Keratinocyte (primary cell): ENCODE results near the gene ACD.

Experiments
- EZH2 ChIP-seq: IDR thresholded peaks from one replicate; pipeline ENCODE4 v1.6.1; 2012; ENCODE audit warnings: inconsistent platforms, mild to moderate bottlenecking, low read length, moderate library complexity
- TF ChIP-seq, protein P1 (sequence below), 3 experiments: IDR thresholded peaks in 1 of 3; conservative IDR thresholded peaks in 1 of 3; optimal IDR thresholded peaks in 1 of 3; 2 replicates in 2 of 3; 3 replicates in 1 of 3; pipeline versions ENCODE3 to v1.5.1; 2011; ENCODE audit warnings: low read length in 3 of 3, mild to moderate bottlenecking in 3 of 3, moderate library complexity in 2 of 3, control low read depth in 1 of 3, inconsistent platforms in 1 of 3; ENCODE audit not compliant: insufficient read depth in 2 of 3; ENCODE audit errors: extremely low read depth in 1 of 3

DNA sequence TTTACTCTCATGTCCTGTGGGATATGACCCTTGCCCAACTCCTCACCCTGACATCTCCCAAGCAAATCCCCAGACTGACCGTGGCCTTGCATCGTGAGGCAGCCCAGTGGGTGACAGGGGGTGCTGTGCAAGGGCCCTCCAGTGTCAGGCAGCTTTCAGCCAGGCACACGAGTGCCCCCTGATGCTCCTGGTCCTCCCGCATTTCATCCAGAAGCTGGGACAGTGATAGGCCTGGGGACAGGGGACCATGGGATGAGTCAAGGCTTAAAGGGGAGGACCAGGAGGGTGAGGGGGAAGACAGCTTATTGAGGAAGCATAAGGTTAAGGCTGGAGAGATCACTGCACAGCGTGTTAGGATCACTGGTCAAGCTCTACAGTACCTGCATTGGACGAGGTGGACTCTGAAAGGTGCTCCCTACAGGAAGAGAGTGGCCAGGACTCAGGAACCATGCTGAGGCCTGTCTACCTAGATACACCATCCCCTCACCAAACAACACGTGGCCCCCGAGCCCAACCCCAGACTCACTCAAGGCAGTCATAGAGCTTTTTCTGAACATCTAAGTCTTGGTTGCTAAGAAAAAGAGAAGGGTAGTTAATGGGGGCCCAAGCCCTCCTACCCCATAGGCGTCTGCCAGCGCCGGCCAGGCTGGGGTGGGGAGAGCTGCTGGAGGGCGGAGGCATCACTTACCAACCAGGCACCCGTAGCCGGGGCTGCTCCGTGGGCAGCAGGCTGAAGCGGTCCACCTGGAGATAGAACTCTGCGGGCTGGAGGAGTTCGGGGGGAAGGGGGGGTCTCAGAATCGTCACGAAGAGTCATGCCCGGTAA is 998 bp downstream of the ACD start:
- TF ChIP-seq, protein P1, sequence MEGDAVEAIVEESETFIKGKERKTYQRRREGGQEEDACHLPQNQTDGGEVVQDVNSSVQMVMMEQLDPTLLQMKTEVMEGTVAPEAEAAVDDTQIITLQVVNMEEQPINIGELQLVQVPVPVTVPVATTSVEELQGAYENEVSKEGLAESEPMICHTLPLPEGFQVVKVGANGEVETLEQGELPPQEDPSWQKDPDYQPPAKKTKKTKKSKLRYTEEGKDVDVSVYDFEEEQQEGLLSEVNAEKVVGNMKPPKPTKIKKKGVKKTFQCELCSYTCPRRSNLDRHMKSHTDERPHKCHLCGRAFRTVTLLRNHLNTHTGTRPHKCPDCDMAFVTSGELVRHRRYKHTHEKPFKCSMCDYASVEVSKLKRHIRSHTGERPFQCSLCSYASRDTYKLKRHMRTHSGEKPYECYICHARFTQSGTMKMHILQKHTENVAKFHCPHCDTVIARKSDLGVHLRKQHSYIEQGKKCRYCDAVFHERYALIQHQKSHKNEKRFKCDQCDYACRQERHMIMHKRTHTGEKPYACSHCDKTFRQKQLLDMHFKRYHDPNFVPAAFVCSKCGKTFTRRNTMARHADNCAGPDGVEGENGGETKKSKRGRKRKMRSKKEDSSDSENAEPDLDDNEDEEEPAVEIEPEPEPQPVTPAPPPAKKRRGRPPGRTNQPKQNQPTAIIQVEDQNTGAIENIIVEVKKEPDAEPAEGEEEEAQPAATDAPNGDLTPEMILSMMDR (optimal IDR thresholded peaks at IDR 0.05 in 1 of 3, IDR thresholded peaks at IDR 0.05 in 1 of 3, conservative IDR thresholded peaks at IDR 0.05 in 1 of 3; ENCODE audit: extremely low read depth in 1 of 3, insufficient read depth in 2 of 3, low read length in 3 of 3), result no peak
- no peak for TF ChIP-seq EZH2
